Large intestine (tissue), 3 donors: ENCODE data around the gene KLF13. TPM values are rescaled to one million over a fixed set of nuclear protein-coding genes. Genes with fewer than 3 reads are reported as not detected.

Experiments used
- DNase-seq, 2 donors: peaks; one replicate each; pipeline versions ENCODE4 v3.0.0 to v3.0.0-alpha.2; 2013
- H3K27ac ChIP-seq: one replicate; pipeline ENCODE4 v1.5.1; 2013; ENCODE audit warnings: low read length
- H3K27me3 ChIP-seq: 2 replicates; pipeline ENCODE4 v1.6.1; 2013; ENCODE audit warnings: low read length; ENCODE audit not compliant: control insufficient read depth, insufficient read depth
- H3K36me3 ChIP-seq: 2 replicates; pipeline ENCODE4 v1.6.1; 2013; ENCODE audit warnings: low read length; ENCODE audit not compliant: control insufficient read depth, insufficient read depth
- H3K4me1 ChIP-seq: one replicate; pipeline ENCODE4 v1.6.1; 2013; ENCODE audit warnings: low read length; ENCODE audit not compliant: control insufficient read depth, insufficient read depth
- H3K4me3 ChIP-seq: one replicate; pipeline ENCODE4 v1.5.1; 2013; ENCODE audit warnings: low read length
- H3K9me3 ChIP-seq: one replicate; pipeline ENCODE4 v1.6.1; 2013; ENCODE audit warnings: mild to moderate bottlenecking, low read depth, low read length, moderate library complexity; ENCODE audit not compliant: control insufficient read depth
- WGBS: methylation state at CpG from one replicate; pipeline ENCODE4 v1.1.5; 2013; ENCODE audit warnings: low lambda C conversion rate; ENCODE audit not compliant: insufficient coverage; 5-methylcytosine and 5-hydroxymethylcytosine counted together
- polyA plus RNA-seq: library from polyadenylated mRNA; unstranded; fragments of 120-200 nt; gene quantifications from one replicate; pipeline ENCODE4 v1.2.1, GENCODE V29; 2013

KLF13 gene
- polyA plus RNA-seq, 1 donor, result 60.7 TPM

- no peaks in the 10 kb centered on the region for H3K27me3 ChIP-seq
- no peak overlapping the region for H3K27ac ChIP-seq
- H3K4me3 ChIP-seq, result no peak overlapping the region
- no CpG with 5 or more reads among the region's 7 CpGs for WGBS
- no peaks in the 10 kb centered on the region for H3K9me3 ChIP-seq
- DNase-seq, result no peak
- peaks cover 6% of the 10 kb centered on the region for H3K36me3 ChIP-seq
- peaks cover 39% of the 10 kb centered on the region for H3K4me1 ChIP-seq
Measured at GRCh38 chr15:31340592-31340991, 14.0 kb downstream of the KLF13 start.

- peaks cover 6% of the 10 kb centered on the region for H3K36me3 ChIP-seq
- WGBS, result no CpG with 5 or more reads among the region's 4 CpGs
- H3K27ac ChIP-seq, result no peak overlapping the region
- H3K9me3 ChIP-seq, result no peaks in the 10 kb centered on the region
- DNase-seq, result no peak
- H3K4me1 ChIP-seq, result peaks cover 44% of the 10 kb centered on the region
- H3K4me3 ChIP-seq, result no peak overlapping the region
- H3K27me3 ChIP-seq, result no peaks in the 10 kb centered on the region
Measured at GRCh38 chr15:31341071-31341470, 14.4 kb downstream of the KLF13 start.

GRCh38 chr15:31341496-31342195, 15.0 kb downstream of the KLF13 start:
- Histone ChIP-seq H3K27ac (no peak overlapping the region), H3K4me3 (no peak overlapping the region), H3K9me3 (no peaks in the 10 kb centered on the region), H3K27me3 (no peaks in the 10 kb centered on the region), H3K4me1 (peaks cover 49% of the 10 kb centered on the region), H3K36me3 (peaks cover 7% of the 10 kb centered on the region)
- no peak for DNase-seq
- no CpG with 5 or more reads among the region's 4 CpGs for WGBS

GRCh38 chr15:31342381-31342780, 15.7 kb downstream of the KLF13 start:
- Histone ChIP-seq H3K9me3 (no peaks in the 10 kb centered on the region), H3K27me3 (no peaks in the 10 kb centered on the region), H3K27ac (no peak overlapping the region), H3K36me3 (peaks cover 8% of the 10 kb centered on the region), H3K4me3 (no peak overlapping the region), H3K4me1 (peaks cover 57% of the 10 kb centered on the region)
- WGBS, result no CpG with 5 or more reads among the region's 11 CpGs
- DNase-seq, result no peak

- no CpG with 5 or more reads among the region's 22 CpGs for WGBS
- DNase-seq, result no peak
- Histone ChIP-seq H3K9me3 (no peaks in the 10 kb centered on the region), H3K4me1 (peaks cover 60% of the 10 kb centered on the region), H3K36me3 (peaks cover 10% of the 10 kb centered on the region), H3K27me3 (no peaks in the 10 kb centered on the region), H3K27ac (peak overlapping the region; percentile 91), H3K4me3 (no peak overlapping the region)
Measured at GRCh38 chr15:31342781-31343626, 16.4 kb downstream of the KLF13 start.

GRCh38 chr15:31343831-31344230, 17.2 kb downstream of the KLF13 start:
- H3K27ac ChIP-seq, result peak overlapping the region; percentile 91
- DNase-seq, result no peak
- no peaks in the 10 kb centered on the region for H3K9me3 ChIP-seq
- H3K4me3 ChIP-seq, result no peak overlapping the region
- H3K4me1 ChIP-seq, result peaks cover 54% of the 10 kb centered on the region
- peaks cover 17% of the 10 kb centered on the region for H3K36me3 ChIP-seq
- WGBS, result no CpG with 5 or more reads among the region's 5 CpGs
- no peaks in the 10 kb centered on the region for H3K27me3 ChIP-seq

GRCh38 chr15:31344266-31344665, 17.6 kb downstream of the KLF13 start:
- Histone ChIP-seq H3K4me3 (no peak overlapping the region), H3K36me3 (peaks cover 20% of the 10 kb centered on the region), H3K9me3 (no peaks in the 10 kb centered on the region), H3K27me3 (no peaks in the 10 kb centered on the region), H3K27ac (peak overlapping the region; percentile 91), H3K4me1 (peaks cover 52% of the 10 kb centered on the region)
- DNase-seq, result no peak
- no CpG with 5 or more reads among the region's 4 CpGs for WGBS

GRCh38 chr15:31344823-31345605, 18.4 kb downstream of the KLF13 start:
- H3K4me3 ChIP-seq, result no peak overlapping the region
- DNase-seq, result peak; percentile 87 to 96

GRCh38 chr15:31345606-31346366, 19.2 kb downstream of the KLF13 start:
- Histone ChIP-seq H3K27ac (peak overlapping the region; percentile 75), H3K27me3 (no peaks in the 10 kb centered on the region), H3K4me3 (no peak overlapping the region), H3K9me3 (no peaks in the 10 kb centered on the region), H3K4me1 (peaks cover 49% of the 10 kb centered on the region), H3K36me3 (peaks cover 14% of the 10 kb centered on the region)
- no CpG with 5 or more reads among the region's 19 CpGs for WGBS
- no peak for DNase-seq

More at GRCh38 chr15:31344823-31345605, 18.4 kb downstream of the KLF13 start:
- peak overlapping the region; percentile 75 for H3K27ac ChIP-seq
- H3K9me3 ChIP-seq, result no peaks in the 10 kb centered on the region
- H3K4me1 ChIP-seq, result peaks cover 49% of the 10 kb centered on the region
- peaks cover 17% of the 10 kb centered on the region for H3K36me3 ChIP-seq
- no peaks in the 10 kb centered on the region for H3K27me3 ChIP-seq
- no CpG with 5 or more reads among the region's 16 CpGs for WGBS
